Left cardiac atrium (tissue), 4 donors: ENCODE results near the gene ZNF66. TPM values are rescaled to one million over a fixed set of nuclear protein-coding genes. Genes with fewer than 3 reads are reported as not detected.
"Not testable (repeated sequence)": the region's sequence is repeated elsewhere in the genome, so short reads cannot be mapped to it uniquely, and the experiment has no call there.

Experiments
- ATAC-seq, 2 donors: fragments of 200-7000 bp; cut with Tn5 transposase; one replicate each; pipeline ENCODE4 v1.9.1; 2020; ENCODE audit warnings: mild to moderate bottlenecking in 2 of 2, moderate library complexity in 2 of 2
- DNase-seq: peaks from one replicate; pipeline ENCODE4 v3.0.0-alpha.2; 2020
- intact Hi-C, 2 donors: fragments of 100-400 bp; cut with DNase I; formaldehyde crosslinking; loops; one replicate each; pipeline versions ENCODE4 v1.14.1 to v1.15.1; 2022 to 2023
- long read RNA-seq: library from polyadenylated mRNA; unstranded; transcript quantifications from one replicate; pipeline ENCODE4 v2.0.0, GENCODE V29; 2021
- total RNA-seq, 2 donors: library from RNA; stranded (reverse); fragmentation: NEBNext Ultra II Directional; extraction: Animal tissue kit (Norgen Biotek cat#: 25700); gene quantifications; one replicate each; pipeline ENCODE4 v1.2.1, GENCODE V29; 2021
- donor health status: DM: no; HTN: yes; CAD: no.
- donor health status: DM: no; HTN: yes; CAD: no; lungs with severe emphysema.
- donor health status: DM: yes; HTN: yes; CAD: no.
- donor health status: Dilated cardiomyopathy.

ZNF66 gene
- 1 to 10 TPM; 1.9 to 2.1 TPM for total RNA-seq
- long read RNA-seq = 0 reads

- peak; percentile 98 for DNase-seq
- intact Hi-C loops = no loop called here
- peak; percentile 100 for ATAC-seq
Observed at GRCh38 chr19:20776083-20777076, at the start of gene ZNF66. ZNF66 (plus strand) TSS chr19:20776304; CDS start chr19:20776448, 144 bp downstream.

- intact Hi-C loops, DNase-seq, ATAC-seq: not testable (repeated sequence)
Observed at GRCh38 chr19:20750169-20750568, 25.9 kb upstream of the ZNF66 start.

- DNase-seq, ATAC-seq, intact Hi-C loops: not testable (repeated sequence)
Observed at GRCh38 chr19:20752291-20752690, 23.8 kb upstream of the ZNF66 start.

GRCh38 chr19:20769225-20769736, 6.8 kb upstream of the ZNF66 start:
- intact Hi-C loops, ATAC-seq, DNase-seq: not testable (repeated sequence)

GRCh38 chr19:20787786-20788185, 11.7 kb downstream of the ZNF66 start:
- ATAC-seq (no peak), DNase-seq (no peak)
- intact Hi-C loops = no loop called here

- no peak for DNase-seq
- intact Hi-C loops = no loop called here
- no peak for ATAC-seq
Observed at GRCh38 chr19:20791806-20792205, 15.7 kb downstream of the ZNF66 start.

- intact Hi-C loops, DNase-seq, ATAC-seq: not testable (repeated sequence)
Observed at GRCh38 chr19:20806311-20807262, 30.5 kb downstream of the ZNF66 start.

GRCh38 chr19:20840371-20840770, 64.3 kb downstream of the ZNF66 start:
- intact Hi-C loops = no loop called here
- ATAC-seq (no peak), DNase-seq (no peak)

Other genes with a start within 250 kb of the ZNF66 start
- gene ZNF737, start 210.5 kb upstream of the ZNF66 start, total RNA-seq = 1 to 10 TPM; 4.5 to 5.3 TPM
- 1 to 10 TPM; 7.6 to 8.7 TPM for gene ZNF626, start 114.7 kb upstream of the ZNF66 start, total RNA-seq
- 1 to 10 TPM; 2.3 to 2.8 TPM for gene ZNF85, start 146.9 kb downstream of the ZNF66 start, total RNA-seq
- 1 to 10 TPM; 4.7 to 7.4 TPM for gene ZNF430, start 244.4 kb downstream of the ZNF66 start, total RNA-seq